Colonic mucosa (tissue), 4 donors: ENCODE data around the gene EPAS1. TPM values are rescaled to one million over a fixed set of nuclear protein-coding genes. Genes with fewer than 3 reads are reported as not detected.

Experiments
- DNase-seq: peaks from one replicate; pipeline ENCODE4 v3.0.0-alpha.2; 2020
- H3K27ac ChIP-seq: fragments of 200-600 bp; one replicate; pipeline ENCODE4 v1.8.0; 2021
- H3K27me3 ChIP-seq: fragments of 200-600 bp; one replicate; pipeline ENCODE4 v1.8.0; 2021
- H3K36me3 ChIP-seq: fragments of 200-600 bp; one replicate; pipeline ENCODE4 v1.8.0; 2021
- H3K4me1 ChIP-seq: fragments of 200-600 bp; one replicate; pipeline ENCODE4 v1.8.0; 2021; ENCODE audit warnings: mild to moderate bottlenecking
- H3K4me3 ChIP-seq: fragments of 200-600 bp; one replicate; pipeline ENCODE4 v1.8.0; 2021
- H3K9ac ChIP-seq, 2 donors: one replicate each; pipeline ENCODE4 v1.7.0; 2013; ENCODE audit warnings: control low read depth in 2 of 2, low read depth in 2 of 2, low read length in 2 of 2
- H3K9me3 ChIP-seq: fragments of 200-600 bp; one replicate; pipeline ENCODE4 v1.8.0; 2021
- intact Hi-C: fragments of 100-400 bp; cut with DNase I; formaldehyde crosslinking; loops from one replicate; pipeline ENCODE4 v1.14.1; 2022
- total RNA-seq, 2 donors: library from RNA; stranded (reverse); fragmentation: NEBNext Ultra II Directional in 1 of 2; extraction: Animal tissue kit (Norgen Biotek cat#: 25700) in 1 of 2; gene quantifications; one replicate each; pipeline ENCODE4 v1.2.1, GENCODE V29; 2021
- TF ChIP-seq, protein P1 (sequence below): fragments of 200-600 bp; IDR thresholded peaks from one replicate; pipeline ENCODE4 v1.8.0; 2022; ENCODE audit warnings: antibody characterized with exemption, mild to moderate bottlenecking
- donor health status: healthy.
- donor health status: DM: no; HTN: no; CAD: no.
- donor health status: DM: no; HTN: no; CAD: no.

The EPAS1 gene
- total RNA-seq, 2 donors from 2014 or later: 116 to 140 TPM

DNA sequence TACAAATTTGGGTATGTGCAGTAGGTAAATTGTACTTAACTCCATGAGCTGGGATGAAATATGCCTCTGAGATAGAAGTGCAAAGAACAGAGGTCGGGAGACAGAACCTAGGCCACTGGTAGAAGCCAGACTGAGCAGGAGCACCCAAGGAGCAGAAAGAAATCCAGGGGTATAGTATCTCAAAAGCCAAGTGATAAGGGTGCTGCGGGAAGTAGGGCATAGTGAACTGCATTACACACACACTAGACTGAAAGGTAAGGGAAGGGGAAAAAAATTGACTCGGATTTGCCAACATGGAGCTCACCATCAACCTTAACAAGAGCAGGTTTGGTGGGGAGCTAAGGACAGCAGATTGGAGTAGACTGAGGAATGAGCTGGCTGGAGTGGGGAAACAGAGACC, 92.8 kb downstream of the EPAS1 start:
- DNase-seq: no peak
- Histone ChIP-seq H3K36me3 (no peaks in the 10 kb centered on the region), H3K9ac (no peak overlapping the region), H3K27ac (no peak overlapping the region), H3K4me3 (no peak overlapping the region), H3K27me3 (no peaks in the 10 kb centered on the region), H3K9me3 (no peaks in the 10 kb centered on the region), H3K4me1 (no peaks in the 10 kb centered on the region)
- intact Hi-C loops: no loop called here
- TF ChIP-seq, protein P1, sequence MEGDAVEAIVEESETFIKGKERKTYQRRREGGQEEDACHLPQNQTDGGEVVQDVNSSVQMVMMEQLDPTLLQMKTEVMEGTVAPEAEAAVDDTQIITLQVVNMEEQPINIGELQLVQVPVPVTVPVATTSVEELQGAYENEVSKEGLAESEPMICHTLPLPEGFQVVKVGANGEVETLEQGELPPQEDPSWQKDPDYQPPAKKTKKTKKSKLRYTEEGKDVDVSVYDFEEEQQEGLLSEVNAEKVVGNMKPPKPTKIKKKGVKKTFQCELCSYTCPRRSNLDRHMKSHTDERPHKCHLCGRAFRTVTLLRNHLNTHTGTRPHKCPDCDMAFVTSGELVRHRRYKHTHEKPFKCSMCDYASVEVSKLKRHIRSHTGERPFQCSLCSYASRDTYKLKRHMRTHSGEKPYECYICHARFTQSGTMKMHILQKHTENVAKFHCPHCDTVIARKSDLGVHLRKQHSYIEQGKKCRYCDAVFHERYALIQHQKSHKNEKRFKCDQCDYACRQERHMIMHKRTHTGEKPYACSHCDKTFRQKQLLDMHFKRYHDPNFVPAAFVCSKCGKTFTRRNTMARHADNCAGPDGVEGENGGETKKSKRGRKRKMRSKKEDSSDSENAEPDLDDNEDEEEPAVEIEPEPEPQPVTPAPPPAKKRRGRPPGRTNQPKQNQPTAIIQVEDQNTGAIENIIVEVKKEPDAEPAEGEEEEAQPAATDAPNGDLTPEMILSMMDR: no peak

- Histone ChIP-seq H3K36me3 (no peaks in the 10 kb centered on the region), H3K9me3 (no peaks in the 10 kb centered on the region), H3K4me3 (no peak overlapping the region), H3K9ac (no peak overlapping the region), H3K27ac (no peak overlapping the region), H3K4me1 (no peaks in the 10 kb centered on the region), H3K27me3 (no peaks in the 10 kb centered on the region)
- no peak for DNase-seq
- TF ChIP-seq, protein P1: no peak
- intact Hi-C loops: no loop called here
Measured at GRCh38 chr2:46390901-46391395, 93.7 kb downstream of the EPAS1 start.

GRCh38 chr2:46392561-46393346, 95.5 kb downstream of the EPAS1 start:
- Histone ChIP-seq H3K4me3 (no peak overlapping the region), H3K27me3 (no peaks in the 10 kb centered on the region), H3K27ac (no peak overlapping the region), H3K4me1 (no peaks in the 10 kb centered on the region), H3K9me3 (no peaks in the 10 kb centered on the region), H3K9ac (no peak overlapping the region), H3K36me3 (no peaks in the 10 kb centered on the region)
- TF ChIP-seq, protein P1: no peak
- no peak for DNase-seq
- intact Hi-C loops: no loop called here

DNA sequence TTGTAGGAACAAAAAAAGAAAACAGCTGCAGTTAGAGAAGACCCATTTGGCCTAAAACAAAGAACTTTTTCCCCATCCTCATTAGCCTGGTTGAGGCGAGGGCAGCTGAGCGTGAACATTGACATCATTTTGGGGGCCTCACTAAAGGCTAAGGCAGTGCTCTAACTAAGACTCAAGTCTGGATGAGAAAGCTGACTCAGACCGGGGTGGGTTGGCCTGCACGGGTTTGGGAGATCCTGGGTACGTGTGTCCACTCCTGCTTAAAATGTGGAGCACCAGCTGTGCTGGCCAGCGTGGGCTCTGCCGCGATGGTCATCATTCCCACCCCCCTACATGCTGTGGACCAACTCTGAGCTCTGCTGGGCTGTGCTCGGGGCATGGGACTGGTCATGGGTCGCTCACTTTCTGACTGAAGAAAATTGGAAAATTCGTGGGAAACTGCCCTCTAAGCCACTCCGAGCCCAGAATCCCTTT, 96.2 kb downstream of the EPAS1 start:
- no peak overlapping the region for H3K27ac ChIP-seq
- intact Hi-C loops: no loop called here
- H3K36me3 ChIP-seq: no peaks in the 10 kb centered on the region
- no peaks in the 10 kb centered on the region for H3K4me1 ChIP-seq
- H3K27me3 ChIP-seq: no peaks in the 10 kb centered on the region
- no peak overlapping the region for H3K4me3 ChIP-seq
- H3K9me3 ChIP-seq: no peaks in the 10 kb centered on the region
- no peak overlapping the region for H3K9ac ChIP-seq
- TF ChIP-seq, protein P1: no peak
- no peak for DNase-seq

DNA sequence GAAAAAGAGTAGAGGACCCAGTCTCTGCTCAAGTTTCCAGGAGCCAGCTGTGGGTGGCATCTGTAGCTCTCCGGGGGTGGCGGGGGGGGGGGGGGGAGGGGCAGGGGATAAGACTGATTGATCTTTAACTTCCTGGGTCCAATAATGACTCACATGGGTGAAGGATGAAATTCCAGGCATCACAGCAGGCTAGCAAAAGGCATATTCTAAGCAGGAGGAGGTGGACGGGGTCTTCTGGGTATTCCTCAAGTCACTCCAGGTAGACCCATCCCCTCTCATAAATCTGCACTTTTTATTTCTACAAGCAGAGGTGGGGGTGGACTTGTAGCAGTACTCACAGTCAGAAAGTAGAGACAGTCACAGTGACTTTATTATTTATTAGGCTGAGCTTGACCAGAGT, 96.7 kb downstream of the EPAS1 start:
- intact Hi-C loops: no loop called here
- no peak overlapping the region for H3K27ac ChIP-seq
- no peak overlapping the region for H3K4me3 ChIP-seq
- no peaks in the 10 kb centered on the region for H3K4me1 ChIP-seq
- no peaks in the 10 kb centered on the region for H3K9me3 ChIP-seq
- no peaks in the 10 kb centered on the region for H3K36me3 ChIP-seq
- TF ChIP-seq, protein P1: no peak
- no peaks in the 10 kb centered on the region for H3K27me3 ChIP-seq
- DNase-seq: no peak
- no peak overlapping the region for H3K9ac ChIP-seq
